LoVo (cell line): ENCODE data around the gene SLA2.
"Not testable (repeated sequence)": the region's sequence is repeated elsewhere in the genome, so short reads cannot be mapped to it uniquely, and the experiment has no call there.

Source experiments
- DNase-seq: peaks from one replicate; pipeline ENCODE4 v3.0.0-alpha.2; 2016; ENCODE audit warnings: low spot score

Gene SLA2

DNA sequence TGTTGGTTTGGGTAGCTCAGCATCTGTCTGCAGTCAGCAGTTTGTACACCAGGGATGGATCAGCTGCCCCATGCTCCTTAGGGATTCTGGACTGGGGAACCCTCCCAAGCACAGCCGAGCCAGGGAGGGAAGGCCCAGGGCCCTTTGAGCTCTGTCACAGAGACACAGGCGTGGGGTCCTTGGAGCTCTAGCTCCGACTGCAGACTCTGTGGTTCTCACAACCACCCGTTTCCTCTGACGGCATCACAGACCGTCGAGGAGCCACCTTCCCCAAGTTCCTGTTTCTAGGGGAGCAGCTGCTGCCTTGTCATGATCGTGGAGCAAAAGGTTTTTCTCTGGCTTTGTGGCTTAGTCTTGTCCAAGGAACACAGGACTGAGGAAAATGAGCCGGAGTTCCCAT is at the start of gene SLA2:
Gene SLA2 (minus strand): TSS at position 199 of the 400 bp plus-strand sequence. CDS start 4,861 bp downstream, outside the sequence.
- no peak for DNase-seq

- DNase-seq, result not testable (repeated sequence)
Measured at GRCh38 chr20:36695467-36695866, 49.5 kb upstream of the SLA2 start.

DNA sequence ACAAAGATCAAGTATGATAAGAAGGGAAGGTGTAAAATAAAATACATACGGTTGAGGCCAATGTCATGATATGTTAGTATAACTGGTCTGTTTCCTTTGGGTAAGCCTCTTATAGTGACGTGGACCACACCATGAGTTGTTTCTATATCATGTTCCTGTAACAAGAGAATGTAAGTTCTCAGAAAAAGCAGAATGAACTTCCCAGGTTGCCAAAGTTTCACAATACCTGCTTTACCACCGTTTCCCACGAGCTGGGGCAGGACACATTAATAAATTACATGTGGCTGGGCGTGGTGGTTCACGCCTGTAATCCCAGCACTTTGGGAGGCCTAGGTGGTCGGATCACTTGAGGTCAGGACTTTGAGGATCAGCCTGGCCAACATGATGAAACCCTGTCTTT is 42.6 kb upstream of the SLA2 start:
- no peak for DNase-seq

- DNase-seq, result no peak
Measured at GRCh38 chr20:36687850-36688249, 41.9 kb upstream of the SLA2 start.

DNA sequence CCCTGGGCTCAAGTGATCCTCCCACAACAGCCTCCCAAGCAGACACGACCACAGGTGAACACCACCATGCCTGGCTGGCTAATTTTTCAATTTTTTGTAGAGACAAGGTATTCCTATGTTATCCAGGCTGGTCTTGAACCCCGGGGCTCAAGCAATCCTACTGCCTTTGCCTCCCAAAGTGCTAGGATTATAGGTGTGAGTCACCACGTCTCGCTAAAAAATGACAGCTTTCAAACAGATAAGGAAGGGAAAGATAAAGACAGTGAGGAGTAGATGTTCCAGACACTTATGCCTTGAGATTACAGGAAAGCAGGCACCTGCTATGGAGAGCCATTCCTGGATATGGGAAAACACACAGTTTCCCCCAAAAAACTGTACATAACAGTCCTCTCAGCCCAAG is 40.9 kb upstream of the SLA2 start:
- DNase-seq, result no peak

GRCh38 chr20:36686504-36686903 is 40.5 kb upstream of the SLA2 start:
- DNase-seq, result no peak

- DNase-seq, result no peak
Measured at GRCh38 chr20:36684747-36685146, 38.8 kb upstream of the SLA2 start.

- DNase-seq, result no peak
Measured at GRCh38 chr20:36682311-36682710, 36.3 kb upstream of the SLA2 start.

DNA sequence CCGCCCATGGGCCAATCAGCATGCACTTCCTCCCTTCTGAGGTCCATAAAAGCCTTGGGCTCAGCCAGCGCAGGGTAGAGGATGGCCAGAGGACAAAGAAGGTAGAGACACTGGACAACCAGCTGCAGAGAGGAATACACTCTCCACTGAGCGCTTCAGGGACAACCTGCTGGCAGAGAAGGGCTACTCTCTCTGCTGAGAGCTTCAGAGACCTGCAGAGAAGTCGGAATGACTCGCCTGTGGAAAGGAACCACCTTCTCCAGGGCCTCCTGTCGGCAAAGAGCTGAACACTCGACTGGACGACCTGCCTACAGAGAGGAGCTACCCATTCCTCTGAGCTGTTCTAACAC is 31.4 kb upstream of the SLA2 start:
- no peak for DNase-seq

- no peak for DNase-seq
Measured at GRCh38 chr20:36676701-36677421, 30.9 kb upstream of the SLA2 start.

GRCh38 chr20:36675545-36675944 is 29.5 kb upstream of the SLA2 start:
- not testable (repeated sequence) for DNase-seq

DNA sequence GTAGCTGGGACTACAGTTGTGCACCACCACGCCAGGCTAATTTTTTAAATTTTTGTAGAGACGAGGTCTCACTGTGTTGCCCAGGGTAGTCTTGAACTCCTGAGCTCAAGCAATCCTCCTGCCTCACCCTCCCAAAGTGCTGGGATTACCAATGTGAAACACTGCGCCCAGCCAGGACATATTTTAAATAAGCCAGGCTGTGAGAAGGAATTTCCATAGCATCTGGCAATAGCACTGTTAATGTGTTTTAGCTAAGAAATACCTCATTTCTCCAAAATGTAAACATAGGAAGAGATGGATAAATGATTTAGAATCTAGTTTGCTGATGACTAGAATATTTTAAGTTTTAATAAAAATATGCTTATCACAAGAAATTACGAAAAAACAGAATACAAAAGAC is 27.0 kb upstream of the SLA2 start:
- no peak for DNase-seq

- DNase-seq, result no peak
Measured at GRCh38 chr20:36670665-36671357, 24.8 kb upstream of the SLA2 start.

- DNase-seq, result no peak
Measured at GRCh38 chr20:36666181-36666740, 20.3 kb upstream of the SLA2 start.

DNA sequence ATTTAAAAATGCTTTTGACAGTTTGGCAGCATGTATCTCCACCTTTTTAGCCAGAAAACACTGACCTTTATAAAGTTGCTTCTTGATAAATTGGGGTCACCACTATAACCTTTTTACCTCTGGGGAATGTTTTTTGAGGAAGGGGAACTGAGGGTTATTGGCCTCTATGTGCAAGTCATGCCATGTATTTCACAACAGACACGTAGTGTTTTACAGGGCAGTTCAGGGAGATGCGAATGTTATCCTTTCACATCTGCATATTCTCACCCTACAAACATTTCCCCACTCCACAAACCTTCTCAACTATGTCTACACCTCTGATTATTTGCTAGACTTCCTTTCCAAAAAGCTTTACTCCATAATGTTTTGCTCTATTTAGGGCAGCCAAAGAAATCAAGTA is 17.0 kb upstream of the SLA2 start:
- DNase-seq, result no peak

- DNase-seq, result no peak
Measured at GRCh38 chr20:36658300-36658699, 12.3 kb upstream of the SLA2 start.

- no peak for DNase-seq
Measured at GRCh38 chr20:36656733-36657132, 10.7 kb upstream of the SLA2 start.

- DNase-seq, result no peak
Measured at GRCh38 chr20:36655004-36655403, 9.0 kb upstream of the SLA2 start.

DNA sequence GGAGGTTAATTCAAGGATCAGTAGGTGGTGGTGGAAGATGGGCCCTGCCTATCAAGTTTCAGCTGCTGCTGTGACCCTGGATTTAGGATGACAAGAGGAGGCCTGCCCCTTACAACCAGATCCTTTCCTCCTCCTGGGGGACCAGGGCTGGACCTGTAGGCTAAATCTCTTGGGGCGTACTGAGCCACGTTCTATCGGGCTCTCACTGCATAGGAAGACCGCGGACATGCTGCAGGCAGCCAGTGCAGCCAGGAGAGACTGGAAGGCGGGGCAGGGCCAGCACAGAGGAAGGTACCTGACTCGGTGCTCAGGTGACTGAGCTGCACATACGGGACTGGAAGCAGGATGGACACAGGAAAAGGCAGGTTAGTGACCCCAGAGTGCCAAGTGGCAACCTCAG is 8.5 kb upstream of the SLA2 start:
- no peak for DNase-seq

- DNase-seq, result no peak
Measured at GRCh38 chr20:36653456-36653855, 7.5 kb upstream of the SLA2 start.

DNA sequence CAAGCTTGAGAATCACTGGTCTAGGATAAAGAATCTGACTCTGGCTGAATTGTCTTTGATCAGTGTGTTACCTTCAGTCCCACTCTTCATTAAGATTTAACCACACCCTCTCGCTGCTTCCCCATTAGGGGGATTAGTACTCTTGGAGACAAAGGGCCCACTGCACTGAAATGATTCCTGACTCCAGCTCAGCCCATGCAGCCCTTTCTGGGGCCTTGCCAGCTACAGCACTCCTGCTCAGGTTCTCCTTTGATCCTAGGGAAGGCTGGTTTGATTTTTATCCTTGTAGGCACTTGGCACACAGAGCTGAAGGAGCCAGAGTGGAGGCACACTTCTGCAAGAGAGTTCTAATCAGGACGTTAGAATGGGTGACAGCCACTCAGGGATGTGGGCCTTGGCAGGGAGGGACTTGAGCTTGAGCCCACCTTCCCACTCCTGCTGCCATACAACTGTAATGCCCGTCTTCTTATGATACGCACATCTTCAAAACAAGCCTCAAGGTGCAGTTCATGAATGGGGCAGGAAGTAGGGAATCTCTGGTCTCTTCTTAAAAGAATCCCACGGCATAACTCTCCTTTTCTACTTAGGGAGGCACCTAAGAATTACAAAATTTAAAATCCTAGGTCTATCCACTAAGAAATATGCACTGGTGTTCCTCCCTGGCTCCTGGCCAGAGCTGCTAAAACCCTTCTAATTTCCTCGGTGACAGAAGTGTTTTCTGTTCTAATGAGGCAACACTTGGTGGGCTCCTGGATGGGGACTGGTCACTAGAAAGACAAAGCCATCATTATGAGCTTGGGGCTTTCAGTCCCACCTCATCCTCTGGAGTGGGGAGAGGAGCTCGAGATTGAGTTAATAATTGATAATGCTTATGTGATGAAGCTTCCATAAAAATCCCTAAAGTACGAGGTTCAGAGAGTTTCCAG is 1.5 kb upstream of the SLA2 start:
- no peak for DNase-seq

- no peak for DNase-seq
Measured at GRCh38 chr20:36646678-36647077, 682 bp upstream of the SLA2 start.
